HK-2 (cell line): ENCODE measurements around the gene DENND4A.
"Not testable (repeated sequence)": the region's sequence is repeated elsewhere in the genome, so short reads cannot be mapped to it uniquely, and the experiment has no call there.

Experiments
- DNase-seq: peaks from one replicate; pipeline ENCODE4 v3.0.0-alpha.2; 2018; ENCODE audit not compliant: unreplicated experiment

The DENND4A gene

DNA sequence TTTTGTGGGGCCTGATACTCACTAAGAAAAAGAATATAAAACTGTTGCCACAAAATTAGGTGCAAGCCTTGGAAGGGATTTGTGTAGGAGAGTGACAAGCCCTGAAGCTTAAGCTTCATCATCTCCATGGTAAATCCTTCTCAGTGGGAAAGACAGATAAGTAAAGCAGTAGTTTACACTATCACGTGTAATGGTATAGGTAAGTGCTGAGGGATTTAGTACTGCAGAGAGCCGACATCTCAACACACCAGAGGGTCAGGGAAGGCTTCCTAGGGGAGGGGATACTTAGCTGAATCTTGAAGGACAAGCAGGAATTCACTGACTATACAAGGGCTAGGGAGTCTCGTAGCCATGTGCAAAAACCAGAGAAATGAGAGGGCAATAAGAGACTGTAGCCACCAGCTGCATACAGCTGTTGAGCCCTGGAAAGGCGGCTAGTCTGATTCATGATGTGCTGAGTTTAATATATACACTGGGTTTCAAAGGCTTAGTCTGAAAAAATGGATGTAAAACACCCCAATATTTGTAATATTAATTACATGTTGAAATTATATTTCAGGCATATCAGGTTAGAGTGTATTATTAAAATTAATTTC is 159.2 kb downstream of the DENND4A start:
- no peak for DNase-seq

GRCh38 chr15:65631503-65631902 is 160.6 kb downstream of the DENND4A start:
- DNase-seq = no peak

DNA sequence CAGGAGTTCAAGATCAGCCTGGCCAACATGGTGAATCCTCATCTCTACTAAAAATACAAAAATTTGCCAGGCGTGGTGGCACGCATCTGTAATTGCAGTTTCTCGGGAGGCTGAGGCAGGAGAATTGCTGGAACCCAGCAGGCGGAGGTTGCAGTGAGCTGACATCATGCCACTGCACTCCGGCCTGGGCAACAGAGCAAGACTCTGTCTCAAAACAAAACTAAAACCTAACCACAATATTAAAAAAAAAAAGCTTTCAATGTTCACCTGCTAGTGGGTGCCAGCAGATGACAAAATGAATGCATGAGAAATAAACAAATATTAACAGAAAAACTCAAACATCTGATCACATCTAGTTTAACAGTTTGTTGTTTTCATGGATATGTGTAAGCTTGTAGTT is 161.3 kb downstream of the DENND4A start:
- DNase-seq = no peak

- DNase-seq = no peak
These were observed 162.5 kb downstream of the DENND4A start for GRCh38 chr15:65629548-65629947.

- no peak for DNase-seq
These were observed 165.2 kb downstream of the DENND4A start for GRCh38 chr15:65626856-65627255.

- DNase-seq = no peak
These were observed 169.0 kb downstream of the DENND4A start for GRCh38 chr15:65623103-65623502.

DNA sequence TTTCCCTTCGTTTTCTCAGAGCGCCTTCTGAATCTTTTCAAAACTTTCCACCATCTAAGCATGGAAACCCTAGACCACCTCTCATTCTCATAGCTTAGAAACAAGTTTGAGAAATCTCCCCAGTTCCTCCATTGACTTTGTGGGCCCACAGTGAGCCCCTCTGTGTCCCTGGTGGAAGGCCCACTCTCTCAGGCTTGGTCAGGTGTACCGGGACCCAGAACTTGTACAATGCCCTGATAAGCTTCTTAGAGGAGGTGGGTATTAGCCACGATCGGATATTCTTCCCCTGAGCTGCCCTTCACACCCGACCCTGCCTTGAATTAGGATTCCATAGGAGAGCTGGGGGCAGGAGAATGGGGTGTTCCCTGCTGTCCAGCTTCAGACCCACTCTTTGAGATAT is 170.5 kb downstream of the DENND4A start, which contains the start of gene SLC24A1:
SLC24A1 (plus strand) TSS at position 301 of the 400 bp plus-strand sequence. CDS start 2,143 bp downstream, outside the sequence.
- no peak for DNase-seq

- DNase-seq = no peak
These were observed 171.3 kb downstream of the DENND4A start for GRCh38 chr15:65620833-65621232.

DNA sequence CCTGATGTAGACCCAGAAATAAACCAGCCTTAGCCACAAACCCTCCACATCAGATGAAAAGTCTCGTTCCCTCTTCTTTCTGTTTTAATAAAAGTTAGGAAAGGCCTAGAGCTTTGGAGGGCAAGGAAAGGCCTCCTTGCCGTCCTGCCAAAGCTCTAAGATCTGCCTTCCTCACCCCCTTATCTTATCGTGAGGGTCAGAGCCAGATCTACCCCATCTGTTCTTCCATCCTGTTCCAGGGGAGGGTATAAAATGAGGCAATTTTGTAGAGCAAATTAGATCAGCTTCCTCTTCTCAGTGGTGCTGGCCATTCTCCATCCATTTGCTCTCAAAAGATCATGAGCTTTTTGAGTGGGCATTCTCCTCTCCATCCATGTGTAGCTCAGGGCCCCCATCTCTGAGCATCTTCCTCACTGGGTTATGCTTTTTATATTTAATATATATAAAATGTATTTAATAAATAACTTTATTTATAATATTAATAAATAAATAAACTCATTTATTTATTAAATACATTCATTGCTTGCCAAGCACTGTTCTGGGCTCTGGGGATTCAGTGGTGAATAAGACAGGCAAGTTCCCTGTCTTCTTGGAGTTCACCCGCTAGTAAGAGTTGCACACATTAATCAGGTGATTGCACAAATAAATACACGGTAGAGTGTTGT is 172.3 kb downstream of the DENND4A start:
- DNase-seq = no peak

- DNase-seq = no peak
These were observed 173.5 kb downstream of the DENND4A start for GRCh38 chr15:65618560-65619109.

DNA sequence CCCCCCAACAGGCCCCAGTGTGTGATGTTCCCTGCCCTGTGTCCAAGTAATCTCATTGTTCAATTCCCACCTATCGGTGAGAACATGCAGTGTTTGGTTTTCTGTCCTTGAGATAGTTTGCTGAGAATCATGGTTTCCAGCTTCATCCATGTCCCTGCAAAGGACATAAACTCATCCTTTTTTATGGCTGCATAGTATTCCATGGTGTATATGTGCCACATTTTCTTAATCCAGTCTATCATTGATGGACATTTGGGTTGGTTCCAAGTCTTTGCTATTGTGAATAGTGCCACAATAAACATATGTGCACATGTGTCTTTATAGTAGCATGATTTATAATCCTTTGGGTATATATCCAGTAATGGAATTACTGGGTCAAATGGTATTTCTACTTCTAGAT is 176.2 kb downstream of the DENND4A start:
- not testable (repeated sequence) for DNase-seq

DNA sequence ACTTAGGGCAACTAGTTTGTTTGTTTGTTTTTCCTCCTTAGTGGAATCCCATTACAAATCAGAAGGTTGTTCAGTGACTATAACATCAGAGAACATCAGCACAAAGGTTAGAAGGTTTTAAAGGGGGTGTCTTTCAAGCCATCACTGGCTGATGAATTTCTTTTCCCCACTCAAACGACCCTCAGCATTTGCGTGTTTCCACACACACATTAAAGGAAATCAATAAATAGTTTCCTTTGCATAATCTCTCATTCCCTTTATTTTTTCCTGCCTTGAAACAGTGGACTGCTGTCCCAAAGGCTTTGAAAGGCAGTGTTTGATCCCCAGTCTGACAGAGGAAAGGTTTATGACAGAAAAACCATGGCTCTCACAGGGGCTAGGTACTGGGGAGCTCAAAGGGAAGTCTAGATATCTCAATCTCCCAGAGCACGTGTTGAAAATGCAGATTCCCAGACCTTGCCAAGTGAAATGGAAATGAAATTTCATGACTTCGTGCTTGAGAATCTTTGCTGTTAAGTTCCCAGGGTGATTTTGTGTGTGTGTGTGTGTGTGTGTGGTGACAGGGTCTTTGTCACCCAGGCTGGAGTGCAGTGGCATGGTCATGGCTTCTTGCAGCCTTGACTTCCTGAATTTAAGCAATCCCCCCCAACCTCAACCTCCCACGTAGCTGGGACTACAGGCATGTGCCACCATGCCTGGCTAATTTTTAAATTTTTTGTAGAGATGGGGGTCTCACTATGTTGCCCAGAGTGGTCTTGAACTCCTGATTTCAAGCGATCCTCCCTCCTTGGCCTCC is 178.9 kb downstream of the DENND4A start:
- no peak for DNase-seq

DNA sequence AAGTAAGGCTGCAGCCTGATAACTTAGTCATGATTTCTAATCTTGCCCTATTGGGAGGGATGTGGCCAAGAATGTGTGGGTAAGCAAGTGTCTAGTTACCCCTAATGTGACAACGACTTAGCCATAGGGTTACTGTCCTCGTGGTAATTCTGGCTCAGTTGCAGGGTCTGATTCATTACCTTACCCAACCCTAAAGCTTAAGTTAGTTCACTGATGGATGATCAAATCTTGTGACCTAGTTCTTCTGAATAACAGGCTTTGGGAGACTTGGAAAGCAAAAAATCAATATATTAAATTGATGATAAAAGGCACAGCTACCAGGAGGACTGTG is 179.5 kb downstream of the DENND4A start:
- no peak for DNase-seq

- DNase-seq = peak; percentile 10
These were observed 180.0 kb downstream of the DENND4A start for GRCh38 chr15:65611888-65612615.

DNA sequence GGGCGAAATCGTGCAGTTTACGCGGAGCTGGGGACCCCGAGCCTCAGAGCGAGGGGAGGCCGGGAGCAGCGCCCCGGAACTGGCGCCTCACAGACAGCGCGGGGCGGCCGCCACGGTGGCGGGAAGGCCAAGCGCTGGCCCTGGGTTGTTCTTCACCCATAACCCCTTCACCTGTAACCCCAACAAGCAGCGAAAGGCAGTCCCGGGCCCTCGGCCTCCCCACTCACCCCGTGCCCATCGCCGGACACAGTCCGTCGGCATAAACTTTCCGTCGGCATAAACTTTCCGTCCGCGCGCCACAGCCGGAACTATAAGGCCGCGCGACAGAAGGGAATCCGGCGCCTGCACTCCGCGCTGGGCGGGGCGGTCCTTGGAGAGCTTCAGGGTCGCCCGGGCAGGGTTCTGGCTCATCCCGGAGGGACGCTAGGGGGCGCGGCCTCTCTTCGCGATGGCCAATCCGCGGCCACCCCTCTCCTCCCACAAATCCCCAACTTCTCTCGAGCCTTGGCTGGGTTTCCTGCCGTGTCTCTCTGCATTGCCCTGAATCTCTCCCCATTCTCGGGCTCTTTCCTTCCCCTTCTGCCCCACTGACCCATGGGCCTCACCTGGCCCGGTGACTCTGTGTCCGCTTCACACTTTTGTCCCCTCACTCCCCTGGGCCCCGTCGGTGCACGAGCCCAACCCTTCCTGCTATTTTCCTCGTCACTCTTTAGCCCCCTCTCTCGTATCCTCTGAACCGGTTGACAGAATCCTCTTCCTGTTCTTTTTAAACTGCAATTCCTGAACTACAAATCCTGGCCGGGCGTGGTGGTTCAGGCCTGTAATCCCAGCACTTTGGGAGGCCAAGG is 181.0 kb downstream of the DENND4A start, which contains the start of gene INTS14:
INTS14 (minus strand) TSS at position 261 of the 848 bp plus-strand sequence. CDS start 3,751 bp downstream, outside the sequence.
- DNase-seq = peak; percentile 94
